H1 (cell line): ENCODE measurements around the gene ACADM. TPM values are rescaled to one million over a fixed set of nuclear protein-coding genes. Genes with fewer than 3 reads are reported as not detected.

Source experiments
- CHD7 ChIP-seq: fragments of 300-600 bp; sonication (generic); IDR thresholded peaks from 2 replicates; pipeline ENCODE4 v1.7.1; 2012; ENCODE audit warnings: low read length, moderate library complexity, mild to moderate bottlenecking, inconsistent platforms; ENCODE audit not compliant: insufficient replicate concordance
- GTF2F1 ChIP-seq: IDR thresholded peaks from 2 replicates; pipeline ENCODE4 v1.6.1; 2012; ENCODE audit warnings: low read depth, low read length, improper control_type of control experiment, borderline replicate concordance
- ZNF274 ChIP-seq: IDR thresholded peaks from 2 replicates; pipeline ENCODE4 v1.7.0; 2012; ENCODE audit warnings: low read length, borderline replicate concordance; ENCODE audit errors: extremely low read depth
- polyA plus RNA-seq, 7 experiments: library from polyadenylated mRNA; depleted of rRNA in 3 of 7; stranded (reverse) in 5 of 7; unstranded in 2 of 7; fragments of >200 nt in 5 of 7; fragments of 200-250 nt in 2 of 7; gene quantifications; 1 replicate in 5 of 7; 2 replicates in 1 of 7; 4 replicates in 1 of 7; pipeline versions ENCODE4 v1.2.1 to v1.2.3, GENCODE V29; 2011 to 2013; ENCODE audit warnings: missing spikeins in 2 of 7, mixed read lengths in 2 of 7
- total RNA-seq: library from RNA; stranded (reverse); fragmentation: NEBNext Ultra II Directional; extraction: Animal tissue kit (Norgen Biotek cat#: 25700); gene quantifications from 2 replicates; pipeline ENCODE4 v1.2.1, GENCODE V29; 2021

Gene ACADM
- total and polyA plus RNA-seq, 2 of the 8 experiments (the other 6 are each of a cell fraction or from before 2014, with no cell fraction given), result 14.3 to 40.0 TPM

- no peak for TF ChIP-seq ZNF274
- TF ChIP-seq CHD7, result no peak
- TF ChIP-seq GTF2F1, result no peak
Measured at GRCh38 chr1:75731881-75732280, 7.4 kb downstream of the ACADM start (continued).
